Right atrium auricular region (tissue), 2 donors: ENCODE data around the gene C14orf119. TPM values are rescaled to one million over a fixed set of nuclear protein-coding genes. Genes with fewer than 3 reads are reported as not detected.
"Not testable (repeated sequence)": the region's sequence is repeated elsewhere in the genome, so short reads cannot be mapped to it uniquely, and the experiment has no call there.

Experiments used
- DNase-seq: peaks from one replicate; pipeline ENCODE4 v3.0.0-alpha.2; 2019; ENCODE audit warnings: low spot score
- H3K27ac ChIP-seq, 2 donors: fragments of 200-600 bp; sonication (generic); 1 replicate in 1 of 2; 2 replicates in 1 of 2; pipeline ENCODE4 v1.5.1; 2016 to 2019
- H3K27me3 ChIP-seq, 2 donors: fragments of 200-600 bp; sonication (generic); one replicate each; pipeline versions ENCODE4 v1.5.1 to v1.6.0; 2017 to 2019
- H3K36me3 ChIP-seq: fragments of 200-600 bp; sonication (generic); one replicate; pipeline ENCODE4 v1.5.1; 2016
- H3K4me1 ChIP-seq, 2 donors: fragments of 200-600 bp; sonication (generic); one replicate each; pipeline versions ENCODE4 v1.5.1 to v1.6.0; 2017 to 2019
- H3K4me3 ChIP-seq, 2 donors: fragments of 200-600 bp; sonication (generic); 1 replicate in 1 of 2; 2 replicates in 1 of 2; pipeline ENCODE4 v1.5.1; 2017 to 2019; ENCODE audit warnings: mild to moderate bottlenecking in 1 of 2, moderate library complexity in 1 of 2
- H3K9me3 ChIP-seq, 2 donors: fragments of 200-600 bp; sonication (generic); one replicate each; pipeline ENCODE4 v1.5.1; 2019
- total RNA-seq, 2 donors: library from RNA; depleted of rRNA; stranded (reverse); fragments of >200 nt; gene quantifications; one replicate each; pipeline ENCODE4 v1.1.0, GENCODE V29; 2016
- TF ChIP-seq, protein P1 (sequence below), 2 donors: fragments of 200-600 bp; sonication (generic); IDR thresholded peaks; one replicate each; pipeline ENCODE4 v1.5.1; 2019; ENCODE audit warnings: antibody characterized with exemption in 2 of 2

The C14orf119 gene
- total RNA-seq, 2 donors from 2014 or later: 13.5 to 23.7 TPM

DNA sequence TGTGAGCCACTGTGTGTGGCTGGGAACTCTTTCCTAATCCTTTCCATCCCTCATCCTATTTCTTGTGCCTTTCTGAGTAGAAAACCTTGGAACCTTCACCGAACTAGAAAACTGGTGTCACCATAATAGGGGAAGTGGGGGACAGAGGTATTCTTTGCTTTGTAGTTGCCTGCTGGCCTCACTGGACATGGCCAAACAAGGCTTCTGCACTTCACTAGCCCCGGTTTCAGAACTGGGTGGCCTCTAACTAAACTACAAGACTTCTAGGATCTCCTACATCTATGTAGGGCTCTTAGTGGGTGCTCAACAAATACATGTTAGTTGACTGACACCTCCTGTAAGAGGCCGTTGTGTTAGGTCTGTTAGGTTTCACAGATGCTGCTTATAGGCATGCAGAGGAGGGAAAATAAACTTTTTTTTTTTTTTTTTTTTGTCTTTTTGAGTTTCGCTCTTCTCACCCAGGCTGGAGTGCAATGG is 10.1 kb downstream of the C14orf119 start:
- H3K27me3 ChIP-seq: no peaks in the 10 kb centered on the region
- H3K9me3 ChIP-seq: no peaks in the 10 kb centered on the region
- TF ChIP-seq, protein P1, sequence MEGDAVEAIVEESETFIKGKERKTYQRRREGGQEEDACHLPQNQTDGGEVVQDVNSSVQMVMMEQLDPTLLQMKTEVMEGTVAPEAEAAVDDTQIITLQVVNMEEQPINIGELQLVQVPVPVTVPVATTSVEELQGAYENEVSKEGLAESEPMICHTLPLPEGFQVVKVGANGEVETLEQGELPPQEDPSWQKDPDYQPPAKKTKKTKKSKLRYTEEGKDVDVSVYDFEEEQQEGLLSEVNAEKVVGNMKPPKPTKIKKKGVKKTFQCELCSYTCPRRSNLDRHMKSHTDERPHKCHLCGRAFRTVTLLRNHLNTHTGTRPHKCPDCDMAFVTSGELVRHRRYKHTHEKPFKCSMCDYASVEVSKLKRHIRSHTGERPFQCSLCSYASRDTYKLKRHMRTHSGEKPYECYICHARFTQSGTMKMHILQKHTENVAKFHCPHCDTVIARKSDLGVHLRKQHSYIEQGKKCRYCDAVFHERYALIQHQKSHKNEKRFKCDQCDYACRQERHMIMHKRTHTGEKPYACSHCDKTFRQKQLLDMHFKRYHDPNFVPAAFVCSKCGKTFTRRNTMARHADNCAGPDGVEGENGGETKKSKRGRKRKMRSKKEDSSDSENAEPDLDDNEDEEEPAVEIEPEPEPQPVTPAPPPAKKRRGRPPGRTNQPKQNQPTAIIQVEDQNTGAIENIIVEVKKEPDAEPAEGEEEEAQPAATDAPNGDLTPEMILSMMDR (IDR thresholded peaks at IDR 0.05): no peak
- DNase-seq: peak; percentile 49
- no peaks in the 10 kb centered on the region for H3K4me1 ChIP-seq
- no peak overlapping the region for H3K27ac ChIP-seq
- H3K4me3 ChIP-seq: no peak overlapping the region
- no peaks in the 10 kb centered on the region for H3K36me3 ChIP-seq

DNA sequence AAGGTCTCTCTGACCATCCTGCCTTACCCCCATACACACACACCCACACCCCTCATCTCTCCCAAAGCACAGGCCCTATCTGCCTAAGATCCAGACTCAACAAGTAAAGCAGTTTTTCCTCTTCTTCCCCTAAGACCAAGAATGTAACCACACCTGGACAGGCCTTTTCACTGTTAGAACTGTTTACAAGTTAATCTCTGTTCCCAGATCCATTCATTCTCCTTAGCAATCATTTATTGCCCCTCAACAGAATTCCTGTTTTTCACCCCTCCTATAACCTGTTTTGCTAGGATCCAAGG is 11.4 kb downstream of the C14orf119 start:
- TF ChIP-seq, protein P1 (IDR thresholded peaks at IDR 0.05): no peak
- DNase-seq: no peak
- Histone ChIP-seq H3K36me3 (no peaks in the 10 kb centered on the region), H3K27ac (no peak overlapping the region), H3K27me3 (no peaks in the 10 kb centered on the region), H3K9me3 (no peaks in the 10 kb centered on the region), H3K4me3 (no peak overlapping the region), H3K4me1 (no peaks in the 10 kb centered on the region)

DNA sequence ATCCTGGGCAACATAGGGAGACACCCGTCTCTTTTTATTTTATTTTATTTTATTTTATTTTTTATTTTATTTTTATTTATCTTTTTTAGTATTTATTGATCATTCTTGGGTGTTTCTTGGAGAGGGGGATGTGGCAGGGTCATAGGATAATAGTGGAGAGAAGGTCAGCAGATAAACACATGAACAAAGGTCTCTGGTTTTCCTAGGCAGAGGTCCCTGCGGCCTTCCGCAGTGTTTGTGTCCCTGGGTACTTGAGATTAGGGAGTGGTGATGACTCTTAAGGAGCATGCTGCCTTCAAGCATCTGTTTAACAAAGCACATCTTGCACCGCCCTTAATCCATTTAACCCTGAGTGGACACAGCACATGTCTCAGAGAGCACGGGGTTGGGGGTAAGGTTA is 12.3 kb downstream of the C14orf119 start:
- not testable (repeated sequence) for H3K4me3 ChIP-seq, H3K9me3 ChIP-seq, H3K36me3 ChIP-seq, H3K27me3 ChIP-seq, H3K4me1 ChIP-seq, H3K27ac ChIP-seq, DNase-seq

DNA sequence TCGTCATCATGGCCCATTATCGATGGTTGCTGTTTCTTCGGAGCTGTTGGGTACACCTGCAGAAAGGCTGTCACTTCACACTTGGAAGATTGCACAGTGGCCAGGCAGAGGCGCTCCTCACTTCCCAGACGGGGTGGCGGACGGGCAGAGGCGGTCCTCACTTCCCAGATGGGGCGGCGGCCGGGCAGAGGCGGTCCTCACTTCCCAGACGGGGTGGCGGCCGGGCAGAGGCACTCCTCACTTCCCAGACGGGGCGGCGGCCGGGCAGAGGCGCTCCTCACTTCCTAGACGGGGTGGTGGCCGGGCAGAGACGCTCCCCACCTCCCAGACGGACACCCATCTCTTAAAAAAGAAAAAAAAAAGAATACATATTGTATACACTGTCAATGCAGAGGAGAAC is 12.9 kb downstream of the C14orf119 start:
- not testable (repeated sequence) for H3K9me3 ChIP-seq, H3K27me3 ChIP-seq, DNase-seq, H3K27ac ChIP-seq, H3K36me3 ChIP-seq, H3K4me3 ChIP-seq, H3K4me1 ChIP-seq

DNA sequence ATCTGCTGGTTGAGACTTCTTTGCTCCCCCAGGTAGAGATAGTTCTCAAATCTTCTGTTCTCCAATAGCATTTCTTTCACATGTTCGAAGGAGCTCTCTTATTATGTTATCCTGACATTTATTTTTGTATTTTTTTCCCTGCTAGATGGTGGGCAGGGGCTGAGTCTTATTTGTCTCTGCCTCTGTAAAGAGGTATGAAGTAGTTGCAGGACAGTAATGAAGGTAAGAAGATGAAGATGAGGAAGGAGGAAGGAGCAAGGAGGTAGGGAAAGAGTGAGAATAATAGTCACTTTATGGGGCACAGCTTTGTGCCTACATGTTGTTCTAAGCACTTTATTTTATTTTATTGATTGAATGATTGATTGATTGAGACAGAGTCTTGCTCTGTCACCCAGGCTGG is 14.5 kb downstream of the C14orf119 start:
- peaks cover 0 to 15% of the 10 kb centered on the region in 2 donors for H3K4me1 ChIP-seq
- DNase-seq: no peak
- no peaks in the 10 kb centered on the region for H3K36me3 ChIP-seq
- no peak overlapping the region for H3K4me3 ChIP-seq
- no peaks in the 10 kb centered on the region for H3K27me3 ChIP-seq
- no peaks in the 10 kb centered on the region for H3K9me3 ChIP-seq
- TF ChIP-seq, protein P1 (IDR thresholded peaks at IDR 0.05): no peak
- no peak overlapping the region for H3K27ac ChIP-seq

DNA sequence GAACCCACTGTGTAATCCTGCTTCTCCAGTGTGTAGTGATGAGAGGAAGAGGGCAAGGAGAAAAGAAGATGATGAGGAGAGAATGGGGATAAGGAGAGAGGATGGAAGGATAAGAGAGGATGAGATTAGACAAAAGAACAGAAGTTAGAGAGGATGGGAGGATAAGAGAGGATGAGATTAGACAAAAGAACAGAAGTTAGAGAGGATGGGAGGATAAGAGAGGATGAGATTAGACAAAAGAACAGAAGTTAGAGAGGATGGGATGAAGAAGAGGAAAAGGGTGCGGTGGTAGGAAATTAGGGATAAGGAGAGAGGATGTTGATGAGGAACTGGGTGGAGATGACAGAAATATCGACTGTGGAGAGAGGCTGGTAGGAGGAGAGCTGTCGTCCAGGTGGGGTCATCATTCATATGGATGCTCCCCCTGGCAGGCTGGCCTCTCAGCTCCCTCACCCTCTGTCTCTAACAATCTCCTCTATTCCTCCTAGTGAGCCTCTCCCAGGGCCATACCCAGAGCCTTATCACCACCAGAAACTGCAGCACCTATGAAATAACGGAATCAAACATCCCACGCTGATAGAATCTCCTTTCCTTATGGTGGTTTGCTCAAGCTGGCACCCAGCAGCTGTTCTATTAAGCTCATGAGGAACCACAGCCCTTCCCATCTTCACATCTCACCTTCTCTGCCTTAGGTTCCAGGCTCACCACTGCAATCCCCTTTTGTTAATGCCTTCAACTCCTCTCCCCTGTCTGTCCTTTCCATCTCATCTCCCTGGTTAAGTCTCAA is 15.5 kb downstream of the C14orf119 start:
- H3K27me3 ChIP-seq: no peaks in the 10 kb centered on the region
- no peak overlapping the region for H3K4me3 ChIP-seq
- H3K36me3 ChIP-seq: no peaks in the 10 kb centered on the region
- no peak overlapping the region for H3K27ac ChIP-seq
- TF ChIP-seq, protein P1 (IDR thresholded peaks at IDR 0.05): no peak
- no peaks in the 10 kb centered on the region for H3K9me3 ChIP-seq
- peaks cover 0 to 15% of the 10 kb centered on the region in 2 donors for H3K4me1 ChIP-seq
- no peak for DNase-seq
